H1 (cell line): ENCODE data around the gene SLIT3. TPM values are rescaled to one million over a fixed set of nuclear protein-coding genes. Genes with fewer than 3 reads are reported as not detected.
A peak's percentile ranks its signal among the peaks of the same experiment; 100 is the strongest.

ENCODE experiments used
- E2F6 ChIP-seq: IDR thresholded peaks from 2 replicates; pipeline ENCODE4 v1.6.1; 2012; ENCODE audit warnings: inconsistent platforms
- FOSL1 ChIP-seq: IDR thresholded peaks from 2 replicates; pipeline ENCODE4 v1.6.1; 2011; ENCODE audit warnings: mild to moderate bottlenecking, low read depth, low read length, moderate library complexity; ENCODE audit not compliant: insufficient read depth
- GTF2F1 ChIP-seq: IDR thresholded peaks from 2 replicates; pipeline ENCODE4 v1.6.1; 2012; ENCODE audit warnings: low read depth, low read length, improper control_type of control experiment, borderline replicate concordance
- MAFK ChIP-seq: IDR thresholded peaks from 2 replicates; pipeline ENCODE4 v1.6.1; 2012; ENCODE audit warnings: low read depth, mild to moderate bottlenecking, improper control_type of control experiment, low read length
- NANOG ChIP-seq: IDR thresholded peaks from 2 replicates; pipeline ENCODE4 v1.6.1; 2011; ENCODE audit warnings: low read length, low read depth, mild to moderate bottlenecking, inconsistent platforms; ENCODE audit not compliant: insufficient read depth, poor library complexity, severe bottlenecking
- RAD21 ChIP-seq, 2 experiments: IDR thresholded peaks in 1 of 2; conservative IDR thresholded peaks in 1 of 2; 2 replicates each; pipeline ENCODE4 v1.6.1; 2011; ENCODE audit warnings: low read depth in 2 of 2, low read length in 2 of 2, improper control_type of control experiment in 1 of 2, inconsistent platforms in 1 of 2, mild to moderate bottlenecking in 1 of 2, moderate library complexity in 1 of 2
- SIRT6 ChIP-seq: IDR thresholded peaks from one replicate; pipeline ENCODE4 v1.7.1; 2012; ENCODE audit warnings: low read length, inconsistent platforms
- SP1 ChIP-seq: IDR thresholded peaks from 2 replicates; pipeline ENCODE4 v1.6.1; 2011; ENCODE audit warnings: low read depth, low read length
- TAF1 ChIP-seq: IDR thresholded peaks from 2 replicates; pipeline ENCODE4 v1.6.1; 2011; ENCODE audit warnings: mild to moderate bottlenecking, low read depth, low read length
- TAF7 ChIP-seq: optimal IDR thresholded peaks from 2 replicates; pipeline ENCODE3; 2011; ENCODE audit warnings: low read depth, mild to moderate bottlenecking, inconsistent platforms, low read length, moderate library complexity, borderline replicate concordance
- TEAD4 ChIP-seq: IDR thresholded peaks from 2 replicates; pipeline ENCODE4 v1.6.1; 2012; ENCODE audit warnings: low read depth, low read length, inconsistent platforms, mixed read lengths
- ZNF274 ChIP-seq: IDR thresholded peaks from 2 replicates; pipeline ENCODE4 v1.7.0; 2012; ENCODE audit warnings: low read length, borderline replicate concordance; ENCODE audit errors: extremely low read depth
- polyA plus RNA-seq, 7 experiments: library from polyadenylated mRNA; depleted of rRNA in 3 of 7; stranded (reverse) in 5 of 7; unstranded in 2 of 7; fragments of >200 nt in 5 of 7; fragments of 200-250 nt in 2 of 7; gene quantifications; 1 replicate in 5 of 7; 2 replicates in 1 of 7; 4 replicates in 1 of 7; pipeline versions ENCODE4 v1.2.1 to v1.2.3, GENCODE V29; 2011 to 2013; ENCODE audit warnings: missing spikeins in 2 of 7, mixed read lengths in 2 of 7
- total RNA-seq: library from RNA; stranded (reverse); fragmentation: NEBNext Ultra II Directional; extraction: Animal tissue kit (Norgen Biotek cat#: 25700); gene quantifications from 2 replicates; pipeline ENCODE4 v1.2.1, GENCODE V29; 2021

SLIT3 gene
- total and polyA plus RNA-seq, 2 of the 8 experiments (the other 6 are each of a cell fraction or from before 2014, with no cell fraction given) = 1.1 to 1.2 TPM

DNA sequence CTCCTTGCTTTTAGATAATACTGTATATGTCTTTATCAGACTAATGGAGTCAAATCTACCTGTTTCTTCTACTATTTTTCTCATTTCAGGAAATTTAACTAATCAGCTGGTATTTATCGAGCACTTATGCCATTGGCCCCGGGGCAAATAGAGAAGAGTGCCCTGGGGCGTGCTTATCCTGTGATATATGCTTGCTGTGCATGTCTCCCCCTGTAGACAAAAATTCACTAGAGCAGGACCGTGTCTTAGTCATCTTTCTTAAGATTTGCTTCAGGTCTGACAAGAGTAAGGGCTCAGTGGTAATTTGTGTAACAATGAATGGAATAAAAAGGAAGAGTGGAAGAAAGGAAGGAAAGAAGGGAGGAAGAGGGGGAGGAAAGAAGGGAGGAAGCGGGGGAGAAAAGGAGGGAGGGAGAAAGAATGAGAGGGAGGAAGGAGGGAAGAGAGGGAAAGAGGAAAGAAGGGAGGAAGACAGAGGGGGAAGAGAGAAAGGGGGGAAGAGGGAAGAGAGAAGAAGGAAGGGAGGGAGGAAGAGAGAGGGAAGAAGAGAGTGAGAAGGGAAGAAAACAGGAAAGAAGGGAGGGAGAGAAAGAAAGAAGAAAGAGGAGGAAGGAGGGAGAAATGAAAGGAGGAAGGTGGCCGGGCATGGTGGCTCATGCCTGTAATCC is 426.1 kb downstream of the SLIT3 start (continued):
- no peak for TF ChIP-seq E2F6
- no peak for TF ChIP-seq SIRT6
- TF ChIP-seq NANOG = no peak
- TF ChIP-seq SP1 = no peak
- no peak for TF ChIP-seq TAF1
- TF ChIP-seq MAFK = 0 out of 2 replicates have a peak, but pooled peaks have one; percentile 9
- no peak for TF ChIP-seq FOSL1
- TF ChIP-seq TEAD4 = peak; percentile 95
- no peak for TF ChIP-seq GTF2F1
- TF ChIP-seq ZNF274 = no peak
- peak; percentile 57 to 68 for TF ChIP-seq RAD21 (IDR thresholded peaks at IDR 0.05 in 1 of 2, conservative IDR thresholded peaks at IDR 0.05 in 1 of 2; ENCODE audit: low read depth in 2 of 2, low read length in 2 of 2)
- no peak for TF ChIP-seq TAF7
